Calu3 (cell line): ENCODE data around the gene TAF15. TPM values are rescaled to one million over a fixed set of nuclear protein-coding genes. Genes with fewer than 3 reads are reported as not detected.
A peak's percentile ranks its signal among the peaks of the same experiment; 100 is the strongest.

ENCODE experiments used
- BruUV-seq: library from RNA; stranded (reverse); fragments of 400-500 nt; replicated peaks from 2 replicates; lab custom pipeline; 2021; lab: Mats Ljungman, UMichigan
- CTCF ChIA-PET: fragments of 300-600 bp; sonication (Branson Sonifier 250); formaldehyde crosslinking; loops from one replicate; lab custom pipeline; 2022; ENCODE audit warnings: antibody characterized with exemption; lab: Charles Lee
- DNase-seq: peaks from one replicate; pipeline ENCODE4 v3.0.0; 2022
- H3K27ac Mint-ChIP-seq: one replicate; pipeline ENCODE4 v1.8.0; 2022; ENCODE audit warnings: mixed read lengths; ENCODE audit not compliant: unreplicated experiment
- H3K27me3 Mint-ChIP-seq: one replicate; pipeline ENCODE4 v1.8.0; 2022; ENCODE audit warnings: mixed read lengths; ENCODE audit not compliant: unreplicated experiment
- H3K36me3 Mint-ChIP-seq: one replicate; pipeline ENCODE4 v1.8.0; 2022; ENCODE audit warnings: mild to moderate bottlenecking, moderate library complexity, mixed read lengths; ENCODE audit not compliant: insufficient read depth, unreplicated experiment
- H3K4me1 Mint-ChIP-seq: one replicate; pipeline ENCODE4 v1.8.0; 2022; ENCODE audit warnings: mild to moderate bottlenecking, low read depth, mixed read lengths; ENCODE audit not compliant: unreplicated experiment
- H3K4me3 Mint-ChIP-seq: one replicate; pipeline ENCODE4 v1.8.0; 2022; ENCODE audit warnings: mild to moderate bottlenecking, low read depth, moderate library complexity, mixed read lengths; ENCODE audit not compliant: unreplicated experiment
- H3K9me3 Mint-ChIP-seq: one replicate; pipeline ENCODE4 v1.8.0; 2022; ENCODE audit warnings: low read depth, mixed read lengths; ENCODE audit not compliant: unreplicated experiment
- CTCF ChIP-seq: fragments of 200-600 bp; IDR thresholded peaks from one replicate; pipeline ENCODE4 v1.8.0; 2022; ENCODE audit warnings: antibody characterized with exemption; ENCODE audit not compliant: unreplicated experiment
- intact Hi-C: fragments of 100-400 bp; cut with micrococcal nuclease; formaldehyde crosslinking; loops from one replicate; pipeline ENCODE4 v1.10.0; 2022; ENCODE audit not compliant: unreplicated experiment
- total RNA-seq: library from RNA; stranded (reverse); gene quantifications from 2 replicates; pipeline ENCODE4 v1.2.3, GENCODE V29; 2022

Gene TAF15
- total RNA-seq, 1 experiment from 2014 or later, result 286 TPM

- BruUV-seq, result no TSS peak
- H3K27me3 Mint-ChIP-seq, result peaks cover 68% of the 10 kb centered on the region
- H3K4me1 Mint-ChIP-seq, result peaks cover 11% of the 10 kb centered on the region
- DNase-seq, result no peak
- intact Hi-C loops, result no loop called here
- no peak overlapping the region for H3K4me3 Mint-ChIP-seq
- CTCF ChIA-PET, result no interaction called here
- no peaks in the 10 kb centered on the region for H3K9me3 Mint-ChIP-seq
- no peak for TF ChIP-seq CTCF
- H3K27ac Mint-ChIP-seq, result no peak overlapping the region
- peaks cover 13% of the 10 kb centered on the region for H3K36me3 Mint-ChIP-seq
These were observed 16.0 kb upstream of the TAF15 start for GRCh38 chr17:35793257-35793656.

GRCh38 chr17:35795007-35795870, 14.0 kb upstream of the TAF15 start, which contains the start of gene MMP28:
Gene MMP28 (minus strand): TSS chr17:35795641. CDS start chr17:35795377, 264 bp downstream.
- H3K27me3 Mint-ChIP-seq, result peaks cover 87% of the 10 kb centered on the region
- H3K4me3 Mint-ChIP-seq, result peak within 1 kb of the TSS; percentile 74
- CTCF ChIA-PET, result interaction anchor here (0.6 to 2.9 kb wide), 2 partner anchors 31 to 1092 kb away, joined by 3 to 20 read pairs; no protein-coding TSS in a partner anchor
- peak; percentile 49 for DNase-seq
- intact Hi-C loops, result no loop called here
- no peaks in the 10 kb centered on the region for H3K9me3 Mint-ChIP-seq
- no peaks in the 10 kb centered on the region for H3K4me1 Mint-ChIP-seq
- no peak within 1 kb of the TSS for H3K27ac Mint-ChIP-seq
- BruUV-seq, result no TSS peak
- peaks cover 13% of the 10 kb centered on the region for H3K36me3 Mint-ChIP-seq
- no peak for TF ChIP-seq CTCF

GRCh38 chr17:35795871-35796265, 13.4 kb upstream of the TAF15 start:
- no peaks in the 10 kb centered on the region for H3K4me1 Mint-ChIP-seq
- intact Hi-C loops, result no loop called here
- no TSS peak for BruUV-seq
- H3K27ac Mint-ChIP-seq, result no peak overlapping the region
- peak overlapping the region; percentile 74 for H3K4me3 Mint-ChIP-seq
- peaks cover 13% of the 10 kb centered on the region for H3K36me3 Mint-ChIP-seq
- CTCF ChIA-PET, result interaction anchor here (0.6 to 2.9 kb wide), 3 partner anchors 13 to 1093 kb away, joined by 3 to 20 read pairs (median 3); partner anchors contain the start of gene TAF15
- TF ChIP-seq CTCF, result no peak
- DNase-seq, result no peak
- H3K27me3 Mint-ChIP-seq, result peaks cover 93% of the 10 kb centered on the region
- H3K9me3 Mint-ChIP-seq, result no peaks in the 10 kb centered on the region

GRCh38 chr17:35796942-35797341, 12.3 kb upstream of the TAF15 start:
- no peak overlapping the region for H3K4me3 Mint-ChIP-seq
- no peak for TF ChIP-seq CTCF
- H3K9me3 Mint-ChIP-seq, result no peaks in the 10 kb centered on the region
- H3K27ac Mint-ChIP-seq, result no peak overlapping the region
- intact Hi-C loops, result no loop called here
- CTCF ChIA-PET, result interaction anchor here (1.1 to 2.9 kb wide), 2 partner anchors 12 to 33 kb away, joined by 3 to 20 read pairs; partner anchors contain the start of gene TAF15
- BruUV-seq, result no TSS peak
- DNase-seq, result no peak
- peaks cover 13% of the 10 kb centered on the region for H3K36me3 Mint-ChIP-seq
- H3K27me3 Mint-ChIP-seq, result peaks cover 99% of the 10 kb centered on the region
- no peaks in the 10 kb centered on the region for H3K4me1 Mint-ChIP-seq
